HG02943 (cell line): Measurements from ENCODE around the gene MIEF2.

ENCODE experiments used
- ATAC-seq: cut with Tn5 transposase; IDR thresholded peaks from one replicate; pipeline ENCODE4 v1.9.1; 2021; ENCODE audit warnings: mild to moderate bottlenecking, low read depth, moderate library complexity; ENCODE audit not compliant: unreplicated experiment

Gene MIEF2

DNA sequence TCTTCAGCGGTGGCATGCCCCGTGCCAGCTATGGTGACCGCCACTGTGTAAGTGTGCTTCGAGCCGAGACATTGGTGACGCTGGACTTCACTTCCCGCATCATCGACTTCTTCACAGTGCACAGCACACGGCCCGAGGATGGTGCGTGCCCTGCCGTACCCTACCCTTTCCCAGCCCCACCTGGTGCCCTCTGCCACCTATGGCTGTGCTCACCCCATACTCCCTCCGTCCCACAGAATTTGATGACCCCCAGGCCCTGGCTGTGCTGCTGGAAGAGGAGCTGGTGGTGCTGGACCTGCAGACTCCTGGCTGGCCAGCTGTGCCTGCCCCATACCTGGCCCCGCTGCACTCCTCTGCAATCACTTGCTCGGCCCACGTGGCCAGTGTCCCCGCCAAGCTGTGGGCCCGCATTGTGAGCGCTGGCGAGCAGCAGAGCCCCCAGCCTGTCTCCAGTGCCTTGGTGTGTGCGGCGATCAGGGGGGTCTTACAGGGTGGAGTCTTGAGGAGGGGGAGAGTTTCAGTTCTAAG, 25.5 kb upstream of the MIEF2 start:
- ATAC-seq: no peak

DNA sequence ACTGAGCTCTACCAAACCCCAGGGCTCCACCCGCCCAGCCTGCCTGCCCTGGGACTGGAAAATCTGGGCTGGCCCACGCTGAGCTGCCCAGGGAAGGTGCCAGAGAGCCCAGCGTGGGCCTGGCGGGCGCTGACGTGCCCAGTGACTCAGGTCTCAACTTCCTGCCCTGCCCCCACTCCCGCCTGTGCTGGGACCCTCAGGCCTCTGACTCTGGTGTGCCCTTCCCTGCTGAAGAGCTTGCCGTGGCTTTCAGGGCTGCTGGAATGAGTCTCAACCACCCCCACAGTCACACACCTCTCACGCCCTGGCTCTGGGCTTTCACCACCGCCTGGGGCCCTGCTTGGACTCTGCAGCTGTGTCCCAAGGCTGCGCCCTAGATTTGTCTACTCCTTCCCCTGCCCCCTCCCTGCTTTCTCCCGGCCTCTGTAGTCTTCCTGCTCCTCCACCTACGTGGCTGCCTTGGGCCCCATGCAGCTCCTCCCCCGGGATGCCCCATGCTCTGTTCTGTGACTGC, 24.7 kb upstream of the MIEF2 start:
- ATAC-seq: no peak

DNA sequence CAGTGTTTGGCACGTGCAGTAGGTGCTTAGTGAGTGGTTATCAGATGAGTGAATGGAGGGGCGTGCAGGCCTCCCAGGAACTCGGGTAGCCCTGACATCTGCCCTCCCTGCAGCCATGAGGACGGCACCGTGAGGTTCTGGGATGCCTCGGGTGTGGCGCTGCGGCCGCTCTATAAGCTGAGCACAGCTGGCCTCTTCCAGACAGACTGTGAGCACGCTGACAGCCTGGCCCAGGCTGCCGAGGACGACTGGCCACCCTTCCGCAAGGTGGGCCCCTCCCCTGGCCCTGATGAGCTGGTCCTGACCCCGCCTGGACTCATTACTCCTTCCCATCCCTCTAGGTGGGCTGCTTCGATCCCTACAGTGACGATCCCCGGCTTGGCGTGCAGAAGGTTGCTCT, 24.0 kb upstream of the MIEF2 start:
- ATAC-seq: no peak

DNA sequence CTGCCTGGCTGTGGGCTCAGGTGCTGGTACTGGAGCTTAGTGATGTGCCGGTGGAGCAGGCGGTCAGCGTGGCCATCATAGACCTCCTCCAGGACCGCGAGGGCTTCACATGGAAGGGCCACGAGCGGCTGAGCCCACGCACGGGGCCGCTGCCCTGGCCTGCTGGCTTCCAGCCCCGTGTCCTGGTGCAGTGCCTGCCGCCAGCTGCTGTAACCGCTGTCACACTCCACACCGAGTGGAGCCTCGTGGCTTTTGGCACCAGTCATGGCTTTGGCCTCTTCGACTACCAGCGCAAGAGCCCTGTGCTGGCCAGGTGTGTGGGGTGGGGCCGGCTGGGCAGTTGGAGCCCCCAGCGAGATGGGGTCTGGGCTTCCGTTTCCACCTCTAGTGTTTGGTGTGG, 23.0 kb upstream of the MIEF2 start:
- ATAC-seq: no peak

DNA sequence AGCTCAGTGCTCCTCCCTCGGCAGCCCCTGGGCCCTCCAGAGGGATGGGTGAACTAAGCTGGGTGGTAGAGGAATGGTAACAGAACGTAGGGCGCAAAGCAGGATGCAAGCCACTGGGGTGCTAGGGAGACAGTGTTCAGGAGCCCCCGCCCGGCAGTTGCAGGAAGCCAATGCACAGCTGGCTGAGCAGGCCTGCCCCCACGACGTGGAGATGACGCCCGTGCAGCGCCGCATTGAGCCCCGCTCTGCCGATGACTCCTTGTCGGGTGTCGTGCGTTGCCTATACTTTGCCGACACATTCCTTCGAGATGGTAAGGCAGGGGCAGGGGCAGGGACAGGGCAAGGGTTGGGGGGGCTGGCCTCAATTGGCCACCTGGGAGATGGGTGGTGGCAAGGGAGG, 22.2 kb upstream of the MIEF2 start:
- no peak for ATAC-seq

DNA sequence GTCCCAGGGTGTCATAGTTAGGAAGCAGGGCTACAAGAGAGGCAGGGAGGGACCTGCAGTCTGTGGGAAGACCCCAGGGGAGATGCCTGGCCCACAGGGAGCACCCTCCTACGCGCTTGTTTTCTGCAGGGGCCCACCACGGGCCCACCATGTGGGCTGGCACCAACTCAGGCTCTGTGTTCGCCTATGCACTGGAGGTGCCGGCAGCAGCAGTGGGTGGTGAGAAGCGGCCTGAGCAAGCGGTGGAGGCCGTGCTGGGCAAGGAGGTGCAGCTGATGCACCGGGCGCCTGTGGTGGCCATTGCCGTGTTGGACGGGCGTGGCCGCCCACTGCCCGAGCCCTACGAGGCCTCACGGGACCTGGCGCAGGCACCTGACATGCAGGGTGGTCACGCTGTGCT, 20.0 kb upstream of the MIEF2 start:
- no peak for ATAC-seq

DNA sequence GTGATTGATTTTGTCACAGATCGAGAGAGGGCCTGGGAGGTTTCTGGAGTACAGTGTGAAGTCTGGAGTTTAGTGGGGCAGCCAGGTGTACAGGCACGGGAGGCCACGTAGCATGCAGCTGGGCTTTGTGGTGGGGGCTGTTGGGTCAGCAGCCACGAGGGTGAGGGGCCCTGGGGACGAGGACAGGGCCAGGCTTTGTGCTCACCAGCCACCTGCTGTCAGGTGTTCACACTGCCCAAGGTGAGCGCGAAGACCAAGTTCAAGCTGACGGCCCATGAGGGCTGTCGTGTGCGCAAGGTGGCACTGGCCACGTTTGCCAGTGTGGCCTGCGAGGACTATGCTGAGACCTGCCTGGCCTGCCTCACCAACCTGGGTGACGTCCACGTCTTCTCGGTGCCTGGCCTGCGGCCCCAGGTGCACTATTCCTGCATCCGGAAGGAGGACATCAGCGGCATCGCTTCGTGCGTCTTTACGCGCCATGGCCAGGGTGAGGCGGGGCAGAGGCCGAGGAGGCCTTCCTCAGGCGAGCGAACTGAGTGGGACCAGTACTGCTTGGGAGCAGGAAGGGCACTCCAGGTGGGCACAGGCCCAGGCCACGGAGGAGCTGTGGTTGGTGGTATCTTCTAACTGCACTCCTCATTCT, 19.1 kb upstream of the MIEF2 start:
- ATAC-seq: no peak

DNA sequence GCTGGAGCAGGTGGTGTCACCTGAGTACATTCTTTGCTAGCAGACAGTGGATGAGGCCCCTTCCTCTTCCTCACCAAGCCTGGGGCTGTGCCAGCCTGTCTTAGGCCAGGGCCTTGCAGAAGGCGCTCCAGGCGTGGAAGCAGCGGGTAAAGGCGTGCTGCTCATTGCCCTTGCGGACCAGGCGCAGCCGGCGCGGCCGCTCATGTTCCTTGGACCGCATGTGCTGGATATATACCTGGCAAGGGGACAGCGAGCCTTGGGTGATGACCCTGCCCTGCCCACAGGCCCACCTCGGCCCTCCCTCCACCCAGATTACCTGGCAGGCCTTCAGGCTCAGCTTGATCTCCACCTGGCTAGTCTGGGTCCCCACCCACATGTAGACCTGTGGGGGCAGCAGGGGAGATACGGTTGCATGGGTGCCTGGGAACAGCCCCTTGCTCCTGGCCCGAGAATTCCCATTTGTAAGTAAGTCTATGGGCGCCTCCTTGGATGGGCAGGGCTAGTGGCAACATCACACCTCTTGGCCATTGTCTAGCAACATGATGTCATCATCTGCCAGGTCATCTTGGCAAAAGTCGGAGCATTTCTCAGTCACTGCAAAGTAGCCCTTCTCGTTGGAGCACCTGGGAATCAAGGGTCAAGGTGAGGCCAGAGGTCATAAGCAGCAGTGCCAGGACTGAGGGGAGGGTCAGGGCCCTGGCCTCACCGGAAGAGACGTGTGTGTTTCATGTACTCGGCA, 15.3 kb upstream of the MIEF2 start:
- ATAC-seq: no peak

DNA sequence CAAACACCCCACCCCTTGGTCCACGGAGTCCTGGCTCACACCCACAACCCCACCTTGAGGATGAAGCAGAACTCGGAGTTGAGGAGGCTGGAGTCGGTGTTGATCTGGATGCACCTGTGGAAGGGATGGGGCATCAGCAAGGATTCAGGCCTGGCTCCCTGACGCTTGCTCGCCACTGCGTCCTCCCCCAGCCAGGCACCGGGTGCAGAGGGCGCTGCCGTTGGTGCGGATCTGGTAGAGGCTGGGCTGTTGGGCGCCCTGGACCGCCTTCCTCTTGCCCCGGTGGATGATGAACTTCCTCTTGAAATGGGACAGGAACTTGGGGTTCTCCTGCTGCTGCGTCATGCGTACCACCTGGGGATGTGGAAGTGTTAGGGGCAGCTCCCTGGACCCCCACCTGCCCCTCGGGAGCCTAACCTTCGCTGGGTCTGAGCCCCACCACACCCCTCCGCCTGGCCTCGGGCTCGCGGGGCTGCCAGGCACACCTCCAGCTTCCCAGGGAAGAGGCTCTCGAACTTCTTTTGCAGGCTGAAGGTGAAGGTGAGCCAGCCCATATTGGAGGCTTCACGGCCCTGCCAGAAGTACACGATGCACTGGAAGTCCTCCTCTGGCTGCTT, 14.2 kb upstream of the MIEF2 start:
- no peak for ATAC-seq

DNA sequence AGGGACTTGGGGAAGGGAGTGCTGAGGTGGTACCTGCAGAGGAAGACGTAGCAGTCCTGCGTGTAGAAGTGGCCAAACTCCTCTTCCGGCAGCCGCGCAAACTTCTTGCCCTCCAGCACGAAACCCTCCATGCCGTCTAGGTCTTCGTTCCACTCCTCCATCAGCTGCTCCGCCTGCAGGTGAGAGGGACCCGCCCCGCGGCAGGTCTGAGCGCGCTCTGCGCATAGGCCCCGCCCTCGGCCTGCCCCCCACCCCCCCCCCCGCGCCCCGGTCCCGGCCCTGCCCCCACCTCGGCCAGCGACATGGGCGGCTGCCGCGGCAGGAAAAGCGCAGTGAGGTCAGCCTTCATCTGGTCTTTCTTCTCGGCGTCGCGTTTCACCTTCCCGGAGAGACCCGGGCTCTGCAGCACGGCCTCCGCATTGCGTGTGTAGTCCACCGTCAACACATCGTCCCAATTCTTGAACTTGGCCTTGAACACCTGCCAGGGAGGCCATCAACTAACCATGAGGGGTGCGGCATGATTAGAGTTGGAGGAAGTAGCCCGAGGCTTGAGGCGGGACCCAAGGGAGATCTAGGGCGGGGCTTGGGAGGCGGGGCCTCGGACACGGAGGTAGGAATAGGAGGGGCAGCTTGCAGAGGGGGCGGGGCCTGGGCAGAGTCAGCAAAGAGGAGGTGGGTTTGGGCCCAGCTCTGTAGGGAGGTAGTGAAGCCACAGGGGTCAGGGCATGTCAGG, 13.4 kb upstream of the MIEF2 start:
- no peak for ATAC-seq

DNA sequence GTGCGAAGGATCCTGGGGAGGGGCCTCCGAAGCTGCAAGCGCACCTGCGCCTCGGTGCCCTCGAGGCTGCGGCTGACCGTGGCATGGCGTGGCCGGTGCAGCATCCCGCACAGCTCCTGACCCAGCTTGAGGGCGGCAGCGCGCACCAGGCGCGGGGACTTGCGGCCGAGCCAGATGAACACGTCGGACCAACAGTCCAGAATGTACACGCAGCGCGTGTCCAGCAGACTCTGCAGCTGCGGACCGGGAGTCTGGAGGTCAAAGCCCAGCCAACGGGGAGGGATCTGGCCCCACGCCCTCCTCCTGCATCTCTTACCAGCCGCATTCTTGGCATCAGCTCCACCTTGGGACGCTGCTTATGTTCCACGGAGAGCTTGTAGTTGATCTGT, 12.9 kb upstream of the MIEF2 start:
- no peak for ATAC-seq

DNA sequence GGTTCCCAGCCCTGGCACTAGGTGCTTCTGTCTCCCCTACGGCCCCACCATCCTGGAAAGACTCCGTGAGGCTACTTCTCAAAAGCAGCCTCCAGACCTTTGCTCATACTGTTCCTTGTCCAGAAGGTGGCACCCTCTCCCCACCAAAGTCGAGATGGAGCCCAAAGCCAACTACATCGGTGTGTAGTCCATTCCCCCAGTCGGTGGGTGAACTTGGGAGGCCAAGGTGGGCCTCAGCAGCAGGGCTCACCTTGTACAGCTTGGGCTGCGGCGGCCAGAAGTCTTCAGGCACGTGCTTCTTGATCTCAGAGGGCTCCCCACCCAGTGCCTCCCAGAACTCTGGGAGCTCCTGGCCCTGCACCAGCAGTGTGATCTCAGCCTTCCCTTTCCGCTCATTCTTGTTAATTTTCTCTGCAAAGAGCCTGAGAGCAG, 12.1 kb upstream of the MIEF2 start:
- ATAC-seq: no peak

DNA sequence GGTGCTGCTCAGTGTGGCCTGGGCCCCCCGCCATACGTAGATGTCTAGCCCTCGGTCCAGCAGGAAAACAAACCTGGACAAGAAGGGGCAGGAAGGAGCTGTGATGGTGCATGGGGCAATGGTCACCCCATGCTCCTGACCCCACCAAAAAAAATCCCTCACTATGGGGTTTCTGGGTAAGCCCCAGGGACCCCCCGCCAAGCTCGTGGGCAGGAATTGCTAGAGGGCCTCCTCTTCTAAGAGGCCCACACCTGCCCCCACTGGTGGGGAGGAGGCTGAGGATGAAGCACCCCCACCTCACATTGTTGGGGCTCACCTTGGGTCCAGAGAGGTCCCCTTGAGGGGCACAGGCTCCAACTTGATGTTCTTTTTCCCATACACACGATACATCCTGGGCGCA, 11.7 kb upstream of the MIEF2 start:
- no peak for ATAC-seq

DNA sequence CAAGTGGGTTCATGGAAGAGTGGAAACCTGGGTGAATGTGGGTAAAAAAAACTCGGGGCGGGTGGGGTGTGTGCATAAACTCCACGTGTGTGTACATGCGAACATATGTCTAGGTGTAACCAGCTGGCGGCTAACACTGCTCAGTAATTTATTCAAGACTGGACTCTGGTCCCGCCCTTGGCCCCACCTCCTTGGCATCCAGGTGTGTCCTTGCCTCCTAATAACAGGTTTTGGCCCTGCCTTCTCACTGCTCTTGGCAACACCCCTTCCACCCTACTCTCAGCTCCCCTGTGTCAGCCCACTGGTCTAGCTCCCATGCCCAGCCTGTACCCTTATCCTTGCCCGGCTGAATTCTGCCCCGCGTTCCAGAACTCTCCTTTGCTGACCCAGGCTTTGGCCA, 10.2 kb upstream of the MIEF2 start:
- ATAC-seq: no peak

DNA sequence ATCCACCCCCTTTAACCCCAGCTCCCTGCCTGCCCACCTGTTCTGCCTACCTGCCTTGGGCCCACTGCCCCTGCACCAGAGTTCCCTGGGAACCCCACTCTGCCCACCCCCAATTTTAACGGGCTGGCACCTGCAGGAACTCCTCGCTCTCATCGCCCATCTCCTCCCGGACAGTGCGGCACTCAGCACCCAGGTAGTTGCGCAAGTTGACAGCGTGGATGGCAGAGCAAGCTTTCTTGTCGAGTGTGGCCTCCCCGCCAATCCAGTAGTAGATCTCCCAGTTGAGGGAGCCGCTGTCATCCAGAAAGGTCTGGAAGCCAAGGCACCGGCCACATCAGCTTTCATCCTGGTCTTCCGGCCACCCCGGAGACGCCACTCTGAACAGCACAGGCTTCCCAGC, 9.8 kb upstream of the MIEF2 start:
- no peak for ATAC-seq

DNA sequence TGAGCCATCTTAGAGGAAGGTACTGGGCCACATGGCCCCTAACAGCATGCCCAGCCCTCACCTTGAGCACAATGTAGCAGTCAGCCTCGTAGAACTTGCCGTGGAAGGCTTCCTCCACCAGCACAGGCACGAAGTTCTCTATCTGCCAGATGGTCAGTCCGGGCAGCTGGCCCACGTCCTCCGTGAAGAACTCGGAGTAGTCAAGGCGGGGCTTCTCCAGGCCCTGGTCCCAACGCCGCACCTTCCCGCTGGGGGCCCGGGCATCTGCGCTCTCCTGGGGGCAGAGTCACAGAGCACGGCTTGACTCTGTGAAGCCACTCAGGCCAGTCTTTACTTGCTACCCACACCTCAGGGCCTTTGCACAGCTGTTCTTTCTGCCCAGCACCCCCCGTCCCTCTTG, 9.3 kb upstream of the MIEF2 start:
- ATAC-seq: no peak

DNA sequence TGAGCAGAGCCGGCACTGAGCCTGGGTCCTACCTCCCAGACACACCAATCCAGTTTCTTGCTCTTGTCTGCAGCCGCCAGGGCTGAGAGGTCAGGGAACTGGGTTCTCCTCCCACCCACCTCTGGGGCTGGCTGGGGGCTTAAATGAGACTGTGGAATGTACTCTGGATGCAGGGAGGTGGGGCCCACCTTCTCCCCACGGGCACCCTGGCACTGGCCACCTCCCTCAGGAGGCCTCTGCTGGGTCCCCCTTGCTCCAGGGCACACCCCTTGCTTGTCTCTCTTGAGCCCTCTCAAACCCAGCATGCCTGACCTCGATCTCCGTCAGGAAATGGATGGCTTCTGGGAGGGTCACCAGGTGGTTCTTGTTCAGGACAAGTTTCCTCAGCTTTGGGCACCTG, 8.3 kb upstream of the MIEF2 start:
- ATAC-seq: no peak

DNA sequence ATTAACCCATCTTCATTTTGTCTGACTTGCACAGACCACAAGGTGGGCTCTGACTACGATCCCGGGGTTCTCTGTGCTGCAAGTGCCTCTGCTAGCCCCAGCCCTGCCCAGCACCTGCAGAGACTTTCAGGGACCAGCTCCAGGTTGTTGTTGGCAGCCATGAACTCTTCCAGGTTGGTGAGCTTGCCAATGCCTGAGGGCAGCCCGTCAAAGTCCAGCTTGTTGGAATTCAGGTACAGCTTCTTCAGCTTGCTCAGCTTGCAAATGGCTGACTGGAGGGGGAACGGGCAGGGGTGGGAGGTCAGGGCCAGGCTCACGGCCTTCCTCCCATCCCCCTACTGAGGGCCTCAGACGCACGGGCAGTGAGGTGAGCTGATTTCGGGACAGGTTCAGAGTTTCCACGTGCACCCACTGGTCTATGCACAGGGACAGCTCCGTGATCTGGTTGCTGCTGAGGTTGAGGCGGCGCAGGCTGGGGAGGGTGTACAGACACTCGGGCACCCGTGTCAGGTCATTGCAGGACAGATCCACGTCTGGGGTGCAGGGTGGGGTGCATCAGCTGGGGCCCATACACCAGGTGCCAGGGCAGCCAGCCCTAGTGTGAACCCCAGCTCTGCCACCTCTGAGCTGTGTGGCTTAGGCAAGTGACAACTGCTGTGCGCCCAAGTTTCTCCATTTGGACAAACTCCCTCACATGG, 7.1 kb upstream of the MIEF2 start:
- ATAC-seq: no peak

DNA sequence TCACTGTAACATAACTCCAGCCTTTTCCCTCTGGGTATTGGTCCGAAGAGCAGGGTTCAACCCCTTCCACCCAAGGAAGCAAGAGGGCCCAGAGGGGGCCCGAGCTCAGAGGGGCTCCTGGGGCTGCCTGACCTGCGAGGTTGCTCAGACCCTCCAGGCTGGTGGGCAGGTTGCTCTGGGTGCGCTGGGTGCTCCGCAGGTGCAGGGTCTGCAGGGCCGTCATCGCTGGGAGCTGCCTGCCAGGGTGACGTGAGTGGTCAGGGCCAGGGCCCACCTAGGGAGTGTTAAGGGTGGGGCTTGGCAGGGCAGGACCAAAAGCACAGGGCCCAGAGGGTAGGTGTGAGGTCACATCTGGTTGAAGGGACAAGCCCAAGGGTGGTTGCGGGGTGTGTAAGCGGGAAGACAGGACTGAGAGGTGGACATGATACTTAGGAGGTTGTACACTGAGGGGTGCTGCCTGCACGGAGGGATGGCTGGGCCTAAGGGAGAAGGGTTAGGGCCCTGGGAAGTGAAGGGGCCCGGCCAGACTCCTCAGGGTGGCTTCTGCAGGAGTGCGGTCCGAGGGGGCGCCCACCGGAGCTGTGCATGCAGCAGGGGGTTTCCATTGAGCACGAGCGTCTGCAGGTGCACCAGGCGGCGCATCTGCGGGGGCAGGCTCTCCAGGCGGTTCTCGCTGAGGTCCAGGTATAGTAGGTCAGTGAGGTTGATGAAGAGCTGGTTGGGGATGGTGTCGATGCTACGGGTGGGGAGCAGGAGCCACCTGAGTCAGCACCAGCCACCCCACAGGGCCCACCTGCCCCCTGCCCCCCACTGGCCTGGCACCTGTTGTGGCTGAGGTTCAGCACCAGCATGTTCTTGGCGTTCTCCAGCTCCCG, 6.3 kb upstream of the MIEF2 start:
- ATAC-seq: no peak
